Activated naive CD4-positive, alpha-beta T cell treated with anti-CD3 and anti-CD28 coated beads, Interleukin-2, amount 10 ng/mL, durations not matched to agents 7 days and 5 days (primary cell): ENCODE results near the gene OR6B2.
A peak's percentile ranks its signal among the peaks of the same experiment; 100 is the strongest.

Source experiments
- CTCF ChIA-PET: fragments of 350-600 bp; sonication (Branson Sonifier 250); formaldehyde crosslinking; loops from one replicate; lab custom pipeline; 2021; ENCODE audit warnings: antibody characterized with exemption; lab: Charles Lee
- DNase-seq: peaks from one replicate; pipeline ENCODE4 v3.0.0-alpha.2; 2020
- H3K27ac Mint-ChIP-seq: one replicate; pipeline ENCODE4 v1.8.0; 2021; ENCODE audit warnings: mild to moderate bottlenecking, moderate library complexity, mixed read lengths
- H3K27me3 Mint-ChIP-seq: one replicate; pipeline ENCODE4 v1.8.0; 2021; ENCODE audit warnings: mild to moderate bottlenecking, mixed read lengths
- H3K36me3 Mint-ChIP-seq: one replicate; pipeline ENCODE4 v1.8.0; 2021; ENCODE audit warnings: mixed read lengths
- H3K4me1 Mint-ChIP-seq: one replicate; pipeline ENCODE4 v1.8.0; 2021; ENCODE audit warnings: mixed read lengths
- H3K4me3 Mint-ChIP-seq: one replicate; pipeline ENCODE4 v1.8.0; 2021; ENCODE audit warnings: mild to moderate bottlenecking, moderate library complexity, mixed read lengths
- H3K9me3 Mint-ChIP-seq: one replicate; pipeline ENCODE4 v1.8.0; 2021; ENCODE audit warnings: mixed read lengths

OR6B2 gene

DNA sequence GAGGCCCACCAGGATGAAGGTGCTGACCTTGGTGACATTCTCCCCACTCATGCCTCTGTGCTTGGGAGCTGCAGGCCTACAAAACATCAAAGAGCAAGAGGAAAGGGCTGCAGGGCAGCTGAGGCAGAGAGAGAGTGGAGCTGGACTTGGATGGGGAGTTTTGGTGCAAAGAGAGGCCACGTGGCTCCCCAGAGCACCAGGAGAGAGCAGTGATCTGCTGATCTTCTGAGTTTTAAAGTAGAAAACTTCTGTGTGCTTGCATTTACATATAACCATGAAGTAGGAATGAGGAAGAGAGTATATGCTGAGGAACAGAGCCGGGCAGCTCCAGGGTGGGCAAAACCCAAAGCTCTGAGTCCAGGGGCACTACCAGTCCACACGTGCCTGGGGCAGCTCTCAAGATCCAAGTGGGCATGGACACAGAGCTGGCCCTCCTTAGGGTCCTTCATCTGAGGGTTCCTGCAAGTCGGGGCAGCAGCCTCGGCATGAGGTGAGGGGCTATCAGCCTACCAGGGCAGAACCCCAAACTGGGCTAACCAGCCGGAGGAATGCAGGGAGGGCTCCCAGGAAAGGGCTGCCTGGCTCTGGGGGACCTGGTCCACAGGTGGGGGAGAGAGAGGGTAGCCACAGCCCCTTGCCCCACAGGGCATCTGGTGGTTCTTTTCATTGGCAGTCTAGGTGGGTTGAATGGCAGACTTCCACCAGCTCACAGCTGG is at the start of gene OR6B2:
TSS of gene OR6B2 (minus strand) at position 51 of the 716 bp plus-strand sequence. CDS start at position 51, 0 bp downstream.
- H3K36me3 Mint-ChIP-seq = no peaks in the 10 kb centered on the region
- CTCF ChIA-PET = no interaction called here
- no peak within 1 kb of the TSS for H3K27ac Mint-ChIP-seq
- H3K9me3 Mint-ChIP-seq = no peaks in the 10 kb centered on the region
- H3K4me3 Mint-ChIP-seq = no peak within 1 kb of the TSS
- peaks cover 45% of the 10 kb centered on the region for H3K27me3 Mint-ChIP-seq
- DNase-seq = no peak
- no peaks in the 10 kb centered on the region for H3K4me1 Mint-ChIP-seq

- DNase-seq = no peak
- H3K27me3 Mint-ChIP-seq = peaks cover 9% of the 10 kb centered on the region
- no peak overlapping the region for H3K4me3 Mint-ChIP-seq
Measured at GRCh38 chr2:240078631-240079030, 48.4 kb upstream of the OR6B2 start.

DNA sequence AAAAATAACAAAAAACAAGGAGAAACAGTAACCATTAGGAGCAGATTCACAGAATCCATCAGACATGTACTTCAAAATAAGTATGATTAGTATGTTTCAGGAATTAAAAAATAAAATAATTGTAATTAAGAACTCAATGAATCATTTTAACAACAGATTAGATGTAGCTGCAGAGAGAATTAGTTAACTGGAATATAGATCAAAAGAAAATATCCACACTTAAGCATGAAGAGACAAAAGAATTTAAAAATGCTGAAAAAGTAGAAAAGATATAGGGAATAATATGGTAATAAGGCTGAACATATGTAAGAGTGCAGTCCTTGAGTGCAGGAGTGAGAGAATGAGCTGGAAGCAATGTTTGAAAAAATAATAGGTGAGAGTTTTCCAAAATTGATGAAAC is 47.2 kb upstream of the OR6B2 start:
- Mint-ChIP-seq H3K4me1 (no peaks in the 10 kb centered on the region), H3K4me3 (no peak overlapping the region), H3K36me3 (no peaks in the 10 kb centered on the region), H3K27me3 (peaks cover 10% of the 10 kb centered on the region), H3K9me3 (peaks cover 10% of the 10 kb centered on the region), H3K27ac (no peak overlapping the region)
- CTCF ChIA-PET = no interaction called here
- no peak for DNase-seq

More at GRCh38 chr2:240078631-240079030, 48.4 kb upstream of the OR6B2 start:
- Mint-ChIP-seq H3K36me3 (no peaks in the 10 kb centered on the region), H3K27ac (no peak overlapping the region), H3K4me1 (no peaks in the 10 kb centered on the region), H3K9me3 (peaks cover 10% of the 10 kb centered on the region)
- CTCF ChIA-PET = no interaction called here

DNA sequence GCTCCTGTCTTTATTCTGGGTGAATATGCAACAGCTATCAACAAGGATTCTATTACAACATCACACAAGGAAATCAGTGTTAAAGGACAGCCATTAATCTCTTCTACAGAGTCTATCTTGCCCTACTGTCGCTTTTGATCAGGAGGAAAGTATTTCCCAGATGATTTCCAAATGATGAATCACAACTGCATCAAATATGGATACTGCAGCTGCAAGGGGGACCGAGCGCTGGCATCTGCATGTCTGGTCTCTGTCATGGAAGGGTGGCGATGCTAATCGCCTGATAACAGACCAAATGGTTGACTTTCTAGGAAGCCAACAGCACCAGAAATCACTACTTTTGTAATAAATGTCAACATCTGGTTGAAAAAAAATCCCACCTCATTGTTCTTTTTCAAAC is 44.3 kb upstream of the OR6B2 start:
- Mint-ChIP-seq H3K9me3 (peaks cover 10% of the 10 kb centered on the region), H3K36me3 (no peaks in the 10 kb centered on the region), H3K27me3 (peaks cover 16% of the 10 kb centered on the region), H3K4me3 (no peak overlapping the region), H3K27ac (no peak overlapping the region), H3K4me1 (no peaks in the 10 kb centered on the region)
- CTCF ChIA-PET = no interaction called here
- DNase-seq = no peak

- H3K4me3 Mint-ChIP-seq = no peak overlapping the region
- H3K9me3 Mint-ChIP-seq = no peaks in the 10 kb centered on the region
- no peaks in the 10 kb centered on the region for H3K4me1 Mint-ChIP-seq
- CTCF ChIA-PET = interaction anchor here (1.2 kb wide), 1 partner anchor 9 kb away, joined by 3 read pairs; no protein-coding TSS in a partner anchor
- no peak overlapping the region for H3K27ac Mint-ChIP-seq
- H3K36me3 Mint-ChIP-seq = no peaks in the 10 kb centered on the region
- peaks cover 23% of the 10 kb centered on the region for H3K27me3 Mint-ChIP-seq
- DNase-seq = no peak
Measured at GRCh38 chr2:240070907-240071306, 40.7 kb upstream of the OR6B2 start.

DNA sequence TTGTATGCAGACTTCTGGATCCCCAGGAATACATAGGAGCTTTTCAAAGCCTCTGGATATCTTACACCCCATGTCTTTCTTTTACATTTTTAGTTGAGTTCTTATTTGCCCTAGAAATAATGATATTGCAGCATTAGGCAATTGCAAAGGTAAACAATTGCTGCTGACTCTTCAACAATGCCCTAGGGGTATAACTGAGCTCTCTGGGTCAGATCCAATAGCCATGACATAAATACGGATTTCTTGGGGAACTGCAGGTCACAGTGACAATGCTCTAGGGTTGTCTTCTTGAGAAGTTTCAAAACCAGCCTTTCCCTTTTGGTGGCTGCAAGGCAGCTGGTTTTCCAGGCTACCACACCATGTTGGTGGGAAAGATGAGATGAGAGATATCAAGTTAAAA is 39.6 kb upstream of the OR6B2 start:
- CTCF ChIA-PET = no interaction called here
- Mint-ChIP-seq H3K4me1 (no peaks in the 10 kb centered on the region), H3K4me3 (no peak overlapping the region)

DNA sequence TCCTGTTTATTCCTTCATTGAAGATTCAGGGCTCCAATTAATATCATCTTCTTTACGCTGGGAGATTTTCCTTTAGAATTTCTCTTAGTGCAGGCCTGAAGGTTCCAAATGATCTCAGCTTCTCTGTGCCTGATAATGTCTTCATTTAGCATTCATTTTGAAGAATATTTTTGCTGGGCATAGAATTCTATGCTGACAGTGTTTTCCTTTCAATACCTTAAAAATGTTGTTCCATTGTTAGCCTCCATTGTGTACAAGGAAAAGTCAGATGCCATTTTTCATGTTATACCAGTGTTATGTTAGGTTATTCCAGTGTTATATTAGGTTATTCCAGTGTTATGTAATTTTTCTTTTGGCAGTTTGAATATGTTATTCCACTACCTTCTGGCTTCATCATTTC is 38.0 kb upstream of the OR6B2 start:
- no peak for DNase-seq
- H3K4me3 Mint-ChIP-seq = no peak overlapping the region
- no peak overlapping the region for H3K27ac Mint-ChIP-seq
- no peaks in the 10 kb centered on the region for H3K4me1 Mint-ChIP-seq
- CTCF ChIA-PET = no interaction called here
- H3K27me3 Mint-ChIP-seq = peaks cover 17% of the 10 kb centered on the region
- no peaks in the 10 kb centered on the region for H3K36me3 Mint-ChIP-seq
- H3K9me3 Mint-ChIP-seq = no peaks in the 10 kb centered on the region

More for the DNA sequence above, 39.6 kb upstream of the OR6B2 start:
- Mint-ChIP-seq H3K27me3 (peaks cover 23% of the 10 kb centered on the region), H3K9me3 (no peaks in the 10 kb centered on the region), H3K27ac (no peak overlapping the region), H3K36me3 (no peaks in the 10 kb centered on the region)
- DNase-seq = no peak

- no peaks in the 10 kb centered on the region for H3K36me3 Mint-ChIP-seq
- no peak for DNase-seq
Measured at GRCh38 chr2:240066489-240066888, 36.3 kb upstream of the OR6B2 start.

GRCh38 chr2:240064898-240065297 is 34.7 kb upstream of the OR6B2 start:
- CTCF ChIA-PET = interaction anchor here (3.5 kb wide), 1 partner anchor 78 kb away, joined by 15 read pairs; no protein-coding TSS in a partner anchor
- Mint-ChIP-seq H3K36me3 (no peaks in the 10 kb centered on the region), H3K27me3 (peaks cover 21% of the 10 kb centered on the region), H3K9me3 (no peaks in the 10 kb centered on the region), H3K4me1 (no peaks in the 10 kb centered on the region), H3K27ac (no peak overlapping the region), H3K4me3 (no peak overlapping the region)
- no peak for DNase-seq

More at GRCh38 chr2:240066489-240066888, 36.3 kb upstream of the OR6B2 start:
- H3K4me1 Mint-ChIP-seq = no peaks in the 10 kb centered on the region
- peaks cover 13% of the 10 kb centered on the region for H3K27me3 Mint-ChIP-seq
- H3K9me3 Mint-ChIP-seq = no peaks in the 10 kb centered on the region
- CTCF ChIA-PET = interaction anchor here (1.1 kb wide), 1 partner anchor 84 kb away, joined by 4 read pairs; no protein-coding TSS in a partner anchor
- H3K4me3 Mint-ChIP-seq = no peak overlapping the region
- no peak overlapping the region for H3K27ac Mint-ChIP-seq

GRCh38 chr2:240060977-240061591 is 30.9 kb upstream of the OR6B2 start:
- CTCF ChIA-PET = interaction anchor here (0.9 to 4.3 kb wide), 10 partner anchors 10 to 1604 kb away, joined by 3 to 92 read pairs (median 3); partner anchors contain the start of genes COPS9 and OTOS
- H3K9me3 Mint-ChIP-seq = no peaks in the 10 kb centered on the region
- peak; percentile 60 for DNase-seq
- H3K27ac Mint-ChIP-seq = no peak overlapping the region
- peaks cover 33% of the 10 kb centered on the region for H3K27me3 Mint-ChIP-seq
- H3K36me3 Mint-ChIP-seq = no peaks in the 10 kb centered on the region
- H3K4me3 Mint-ChIP-seq = no peak overlapping the region
- H3K4me1 Mint-ChIP-seq = no peaks in the 10 kb centered on the region

- H3K4me3 Mint-ChIP-seq = no peak overlapping the region
- no peak for DNase-seq
- H3K36me3 Mint-ChIP-seq = no peaks in the 10 kb centered on the region
- H3K27ac Mint-ChIP-seq = no peak overlapping the region
- CTCF ChIA-PET = no interaction called here
- peaks cover 63% of the 10 kb centered on the region for H3K27me3 Mint-ChIP-seq
- no peaks in the 10 kb centered on the region for H3K4me1 Mint-ChIP-seq
- no peaks in the 10 kb centered on the region for H3K9me3 Mint-ChIP-seq
Measured at GRCh38 chr2:240056678-240057077, 26.4 kb upstream of the OR6B2 start.

DNA sequence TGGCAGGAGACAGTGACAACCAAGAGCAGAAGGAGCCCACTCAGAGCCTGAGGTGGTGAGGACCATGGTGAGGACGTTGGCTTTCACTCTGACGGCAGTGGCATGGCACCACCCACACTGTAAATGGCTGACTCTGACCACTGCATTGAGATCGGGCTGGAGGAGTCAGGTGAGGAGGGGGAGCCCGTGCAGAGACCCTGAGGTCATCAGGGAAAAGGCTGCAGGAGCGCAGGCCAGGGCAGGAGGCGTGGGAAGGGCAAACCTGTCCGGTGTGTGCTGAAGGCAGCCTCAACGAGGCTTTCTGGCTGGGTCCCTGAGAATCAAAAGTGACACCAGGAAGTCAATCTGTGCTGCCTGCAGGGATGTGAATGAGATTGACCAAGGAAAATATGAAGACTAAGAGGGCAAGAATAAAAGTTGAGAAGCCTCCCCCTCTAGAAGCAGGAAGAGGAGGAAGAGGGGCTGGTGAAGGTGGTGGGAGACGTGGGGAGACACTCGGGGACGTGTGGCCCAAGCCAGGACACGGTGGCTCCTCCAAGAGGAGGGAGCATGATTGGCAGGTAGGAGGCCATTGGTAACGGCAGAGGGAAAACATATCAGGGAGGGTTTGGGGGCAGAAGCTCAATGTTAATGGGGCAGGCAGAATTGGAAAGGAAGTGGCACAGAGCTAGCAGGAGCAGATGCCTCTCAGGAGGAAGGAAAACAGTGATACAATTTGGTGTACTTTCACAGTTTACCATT is 25.1 kb upstream of the OR6B2 start:
- Mint-ChIP-seq H3K27me3 (peaks cover 54% of the 10 kb centered on the region), H3K4me1 (no peaks in the 10 kb centered on the region), H3K9me3 (no peaks in the 10 kb centered on the region), H3K4me3 (no peak overlapping the region), H3K27ac (no peak overlapping the region), H3K36me3 (no peaks in the 10 kb centered on the region)
- CTCF ChIA-PET = no interaction called here
- no peak for DNase-seq

GRCh38 chr2:240053173-240054155 is 23.2 kb upstream of the OR6B2 start, which contains the start of gene OR6B3:
Gene OR6B3 (minus strand): TSS chr2:240053521.
- no peaks in the 10 kb centered on the region for H3K9me3 Mint-ChIP-seq
- CTCF ChIA-PET = no interaction called here
- DNase-seq = no peak
- no peaks in the 10 kb centered on the region for H3K36me3 Mint-ChIP-seq
- H3K27ac Mint-ChIP-seq = no peak within 1 kb of the TSS
- no peaks in the 10 kb centered on the region for H3K4me1 Mint-ChIP-seq
- peaks cover 60% of the 10 kb centered on the region for H3K27me3 Mint-ChIP-seq
- no peak within 1 kb of the TSS for H3K4me3 Mint-ChIP-seq
